T47D (cell line): ENCODE results near the gene ERC1.
A peak's percentile ranks its signal among the peaks of the same experiment; 100 is the strongest.
"Not testable (repeated sequence)": the region's sequence is repeated elsewhere in the genome, so short reads cannot be mapped to it uniquely, and the experiment has no call there.

Experiments used
- DNase-seq, 2 experiments: peaks; one replicate each; pipeline versions ENCODE4 v3.0.0 to v3.0.0-alpha.2; 2011 to 2012; ENCODE audit warnings: low read depth in 1 of 2, low spot score in 1 of 2
- JUND ChIP-seq: IDR thresholded peaks from 2 replicates; pipeline ENCODE4 v1.6.1; 2012; ENCODE audit warnings: low read depth
- in situ Hi-C: cut with HindIII; loops from 2 replicates; pipeline ENCODE4 v1.10.0; 2016; ENCODE audit warnings: low sequenced_read_pairs, low pct_unique_long_range_greater_than_20kb

Gene ERC1

DNA sequence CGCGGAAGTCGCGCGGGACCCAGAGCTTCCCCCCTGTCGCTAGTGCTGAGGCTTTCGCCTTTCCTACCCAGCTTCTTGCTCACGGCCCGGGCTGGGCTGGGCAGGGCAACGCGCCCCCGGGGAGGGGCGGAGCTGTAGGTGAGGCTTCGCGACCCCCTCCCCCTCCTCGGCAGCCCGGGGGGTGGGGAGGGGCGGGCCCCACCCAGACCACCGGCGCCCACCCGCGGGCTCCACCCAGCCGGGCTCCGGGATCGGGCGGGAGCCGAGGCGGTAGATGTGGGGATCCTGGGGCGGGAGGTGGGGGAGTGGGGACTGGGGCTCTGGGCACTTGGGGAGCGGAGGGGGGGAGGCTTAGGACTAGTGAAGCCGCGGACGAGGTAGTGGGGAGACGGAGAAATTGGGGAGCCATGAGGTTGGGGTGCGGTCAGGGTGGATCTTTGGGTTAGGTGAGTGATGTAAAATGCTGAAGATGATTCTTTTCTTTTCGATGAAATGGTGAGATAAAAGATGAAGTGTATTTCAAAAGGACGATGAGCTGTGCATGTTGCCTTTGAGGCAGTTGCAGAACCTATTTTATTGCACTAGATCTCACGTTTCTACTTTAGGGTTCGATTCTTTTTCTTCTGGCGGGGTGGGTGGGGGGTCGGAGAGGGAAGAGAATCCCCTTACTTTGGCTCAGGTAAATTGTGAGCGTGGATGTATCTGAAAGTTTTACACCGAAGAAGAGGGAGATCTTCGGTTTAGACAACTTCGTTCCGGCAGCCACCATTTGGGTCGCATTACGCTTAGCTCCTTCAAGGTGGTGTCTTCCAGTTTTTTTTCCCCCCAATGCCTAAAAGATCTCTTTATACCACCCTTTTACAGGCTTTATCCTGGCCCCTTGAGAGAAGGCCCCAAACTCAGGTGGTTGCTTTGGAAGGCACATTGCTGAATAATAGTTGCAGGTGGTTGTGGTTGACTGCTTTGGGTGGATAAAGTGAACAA, 619 bp downstream of the ERC1 start:
- peak in 1 of 2 experiments; percentile 68 for DNase-seq
- in situ Hi-C loops: no loop called here
- TF ChIP-seq JUND: no peak

- no peak for DNase-seq
- in situ Hi-C loops: no loop called here
- TF ChIP-seq JUND: no peak
Measured at GRCh38 chr12:992647-993046, 1.6 kb downstream of the ERC1 start.

GRCh38 chr12:996881-997280, 5.9 kb downstream of the ERC1 start:
- no peak for DNase-seq
- in situ Hi-C loops: no loop called here
- TF ChIP-seq JUND: no peak

- no peak for DNase-seq
- in situ Hi-C loops: no loop called here
- no peak for TF ChIP-seq JUND
Measured at GRCh38 chr12:997505-997904, 6.5 kb downstream of the ERC1 start.

DNA sequence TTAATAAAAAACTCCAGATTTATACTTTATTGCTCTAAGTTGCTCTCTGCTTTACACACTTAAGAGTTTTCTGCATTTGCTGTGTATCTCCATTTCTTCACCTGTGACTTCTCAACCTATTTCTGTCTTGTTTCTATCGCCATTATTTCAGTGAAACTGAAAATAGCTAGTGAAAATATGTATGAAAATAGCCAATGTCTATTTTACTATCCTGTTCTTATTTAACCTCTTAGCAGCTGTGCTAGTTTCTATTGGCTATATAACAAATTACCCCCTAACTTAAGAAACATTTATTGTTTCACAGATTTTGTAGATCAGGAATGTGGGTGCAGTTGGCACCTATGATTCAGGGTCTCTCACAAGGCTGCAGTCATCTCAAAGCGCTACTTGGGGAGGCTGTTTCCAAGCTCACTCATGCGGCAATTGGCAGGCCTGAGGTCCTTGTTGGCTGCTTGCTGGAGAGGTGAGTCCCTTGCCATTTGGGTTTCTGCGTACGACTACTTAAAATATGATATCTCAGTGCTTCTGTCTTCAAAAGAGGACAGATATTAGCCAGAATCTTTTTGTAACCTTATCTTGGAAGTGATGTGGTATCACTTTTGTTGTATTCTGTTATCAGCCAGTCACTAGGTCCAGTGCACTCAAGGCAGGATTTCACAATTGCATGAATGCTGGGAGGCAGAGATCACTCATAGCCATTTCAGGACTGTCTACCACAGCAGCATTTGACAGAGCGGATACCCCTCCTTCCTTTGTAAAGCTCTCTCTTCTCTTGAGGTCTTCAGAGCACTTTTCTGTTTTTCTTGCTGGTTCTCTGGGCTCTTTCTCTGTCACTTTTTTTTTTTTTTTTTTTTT, 7.2 kb downstream of the ERC1 start:
- in situ Hi-C loops: no loop called here
- no peak for DNase-seq

DNA sequence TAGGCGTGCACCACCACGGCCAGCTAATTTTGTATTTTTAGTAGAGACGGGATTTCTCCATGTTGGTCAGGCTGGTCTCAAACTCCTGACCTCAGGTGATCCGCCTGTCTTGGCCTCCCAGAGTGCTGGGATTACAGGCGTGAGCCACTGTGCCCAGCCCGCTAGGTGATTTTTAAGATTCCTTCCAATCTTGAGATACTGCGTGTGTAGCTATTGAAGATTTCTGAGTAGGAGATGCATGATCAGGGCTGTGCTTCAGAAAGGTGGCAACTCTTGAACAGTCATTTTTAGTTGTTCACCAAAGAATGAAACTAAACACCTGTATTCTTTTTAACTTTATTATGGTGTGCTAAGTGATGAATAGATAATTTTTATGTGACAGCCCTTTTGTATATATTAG, 8.7 kb downstream of the ERC1 start:
- in situ Hi-C loops: not testable (repeated sequence)

More for the DNA sequence above, 7.2 kb downstream of the ERC1 start:
- TF ChIP-seq JUND: no peak

DNA sequence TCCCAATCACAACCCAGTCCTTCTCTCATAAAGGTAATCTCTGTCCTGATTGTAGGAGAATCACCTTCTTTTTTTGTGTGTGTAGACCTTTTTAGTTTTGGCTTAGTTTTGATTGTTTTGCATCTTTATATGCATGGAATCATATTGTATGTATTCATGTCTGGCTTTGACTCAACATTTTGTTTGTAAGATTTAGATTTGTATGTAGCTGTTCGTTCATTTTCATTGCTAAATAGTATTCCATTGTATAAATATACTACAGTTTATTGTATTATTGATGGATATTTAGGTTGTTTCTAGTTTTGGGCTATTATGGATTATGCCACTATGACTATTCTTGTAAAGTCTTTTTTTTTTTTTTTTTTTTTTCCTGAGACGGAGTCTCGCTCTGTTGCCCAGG, 10.5 kb downstream of the ERC1 start:
- in situ Hi-C loops: no loop called here
- TF ChIP-seq JUND: no peak
- DNase-seq: no peak

More for the DNA sequence above, 8.7 kb downstream of the ERC1 start:
- not testable (repeated sequence) for DNase-seq

- TF ChIP-seq JUND: no peak
- in situ Hi-C loops: no loop called here
- DNase-seq: no peak
Measured at GRCh38 chr12:1003600-1004271, 12.7 kb downstream of the ERC1 start.

DNA sequence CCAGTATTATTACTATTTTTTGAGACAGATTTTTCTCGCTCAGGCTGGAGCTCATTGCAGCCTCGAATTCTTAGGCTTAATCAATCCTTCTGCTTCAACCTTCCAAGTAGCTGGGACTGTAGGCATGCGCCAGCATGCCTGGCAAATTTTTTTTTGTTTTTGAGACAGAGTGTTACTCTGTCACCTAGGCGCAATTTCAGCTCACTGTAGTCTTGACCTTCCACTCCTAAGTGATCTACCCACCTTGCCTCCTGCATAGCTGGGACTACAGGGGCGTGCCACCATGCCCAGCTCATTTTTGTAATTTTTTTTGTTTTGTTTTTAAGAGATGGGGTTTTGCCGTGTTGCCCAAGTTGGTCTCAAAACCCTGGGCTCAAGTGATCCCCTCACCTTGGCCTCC, 15.2 kb downstream of the ERC1 start:
- in situ Hi-C loops: no loop called here
- no peak for DNase-seq
- TF ChIP-seq JUND: no peak

- no peak for DNase-seq
- TF ChIP-seq JUND: no peak
- in situ Hi-C loops: no loop called here
Measured at GRCh38 chr12:1007276-1007675, 16.3 kb downstream of the ERC1 start.

DNA sequence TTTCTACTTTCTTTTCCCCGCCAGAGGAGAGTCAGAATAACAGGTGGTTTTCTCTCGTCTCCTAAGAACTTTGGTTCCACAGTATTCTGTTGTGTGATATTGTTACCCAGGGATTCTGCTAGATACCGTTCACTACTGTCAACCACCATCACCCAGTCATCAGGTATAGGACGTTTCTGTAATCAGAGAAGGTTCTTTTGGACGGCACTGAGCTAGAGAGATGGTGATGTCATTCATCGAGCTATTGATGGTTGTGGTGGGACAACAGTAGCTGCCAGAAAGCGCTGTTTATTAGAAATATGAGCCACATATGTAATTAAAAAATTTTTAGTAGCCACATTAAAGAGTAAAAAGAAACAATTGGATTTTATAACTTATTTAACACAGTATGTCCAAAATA, 17.0 kb downstream of the ERC1 start:
- TF ChIP-seq JUND: no peak
- no peak for DNase-seq
- in situ Hi-C loops: no loop called here

DNA sequence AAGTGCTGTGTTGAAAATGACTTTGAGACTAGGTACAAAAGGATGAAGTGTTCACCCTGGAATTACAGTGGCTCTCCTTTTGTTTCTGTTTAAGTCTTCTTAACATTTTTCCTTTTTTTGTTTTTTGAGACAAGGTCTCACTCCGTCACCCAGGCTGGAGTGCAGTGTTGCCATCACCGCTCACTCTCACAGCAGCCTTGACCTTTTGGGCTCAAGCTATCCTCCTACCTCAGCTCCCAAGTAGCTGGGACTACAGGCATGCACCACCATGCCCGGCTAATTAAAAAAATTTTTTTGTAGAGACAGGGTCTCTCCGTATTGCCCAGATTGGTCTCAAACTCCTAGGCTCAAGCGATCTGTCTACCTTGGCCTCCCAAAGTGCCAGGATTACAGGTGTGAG, 20.1 kb downstream of the ERC1 start:
- DNase-seq: no peak
- in situ Hi-C loops: no loop called here
- no peak for TF ChIP-seq JUND
